Measurements from ENCODE around the gene ALX4. TPM values are rescaled to one million over a fixed set of nuclear protein-coding genes. Genes with fewer than 3 reads are reported as not detected.
A peak's percentile ranks its signal among the peaks of the same experiment; 100 is the strongest.

ALX4 gene
- total RNA-seq, 4 donors from 2014 or later: not detected

- Histone ChIP-seq H3K9me3 (no peaks in the 10 kb centered on the region), H3K36me3 (no peaks in the 10 kb centered on the region), H3K27me3 (no peaks in the 10 kb centered on the region), H3K27ac (no peak overlapping the region), H3K4me1 (no peaks in the 10 kb centered on the region), H3K4me3 (no peak overlapping the region)
- DNase-seq: no peak
- no peak for TF ChIP-seq CTCF (IDR thresholded peaks at IDR 0.05)
- TF ChIP-seq POLR2A (IDR thresholded peaks at IDR 0.05): no peak
Observed at GRCh38 chr11:44260081-44260480, 49.9 kb downstream of the ALX4 start.

GRCh38 chr11:44258839-44259420 lies 51.0 kb downstream of the ALX4 start:
- no peaks in the 10 kb centered on the region for H3K4me1 ChIP-seq
- H3K27ac ChIP-seq: no peak overlapping the region
- no peak overlapping the region for H3K4me3 ChIP-seq
- H3K9me3 ChIP-seq: no peaks in the 10 kb centered on the region
- no peaks in the 10 kb centered on the region for H3K36me3 ChIP-seq
- no peak for TF ChIP-seq POLR2A (IDR thresholded peaks at IDR 0.05)
- DNase-seq: no peak
- no peaks in the 10 kb centered on the region for H3K27me3 ChIP-seq

GRCh38 chr11:44258190-44258489 lies 51.8 kb downstream of the ALX4 start:
- H3K27ac ChIP-seq: no peak overlapping the region

GRCh38 chr11:44257338-44258189 lies 52.4 kb downstream of the ALX4 start:
- Histone ChIP-seq H3K27ac (no peak overlapping the region), H3K36me3 (no peaks in the 10 kb centered on the region), H3K27me3 (no peaks in the 10 kb centered on the region), H3K9me3 (peaks cover 0 to 6% (median 0%) of the 10 kb centered on the region in 4 donors), H3K4me3 (no peak overlapping the region), H3K4me1 (no peaks in the 10 kb centered on the region)
- DNase-seq: peak in 1 of 3 donors; percentile 60
- TF ChIP-seq POLR2A (IDR thresholded peaks at IDR 0.05): no peak
- TF ChIP-seq CTCF (IDR thresholded peaks at IDR 0.05): no peak

More at GRCh38 chr11:44258190-44258489, 51.8 kb downstream of the ALX4 start:
- no peak overlapping the region for H3K4me3 ChIP-seq
- DNase-seq: no peak
- no peaks in the 10 kb centered on the region for H3K4me1 ChIP-seq
- H3K9me3 ChIP-seq: peaks cover 0 to under 1% (median 0%) of the 10 kb centered on the region in 4 donors
- no peaks in the 10 kb centered on the region for H3K36me3 ChIP-seq
- no peak for TF ChIP-seq POLR2A (IDR thresholded peaks at IDR 0.05)
- no peak for TF ChIP-seq CTCF (IDR thresholded peaks at IDR 0.05)
- no peaks in the 10 kb centered on the region for H3K27me3 ChIP-seq

- Histone ChIP-seq H3K36me3 (no peaks in the 10 kb centered on the region), H3K27me3 (no peaks in the 10 kb centered on the region), H3K9me3 (peaks cover 0 to 9% (median 0%) of the 10 kb centered on the region in 4 donors), H3K4me1 (no peaks in the 10 kb centered on the region), H3K4me3 (no peak overlapping the region), H3K27ac (no peak overlapping the region)
- no peak for DNase-seq
- TF ChIP-seq POLR2A (IDR thresholded peaks at IDR 0.05) (no peak), CTCF (IDR thresholded peaks at IDR 0.05) (no peak)
Observed at GRCh38 chr11:44256673-44257291, 53.2 kb downstream of the ALX4 start.

Measured in Peyer's patch (tissue), 4 donors.